NCI-H345 (cell line): ENCODE measurements around the gene AAR2.

Source experiments
- DNase-seq: peaks from one replicate; lab custom pipeline; 2025; lab: John Stamatoyannopoulos, UW

Gene AAR2

DNA sequence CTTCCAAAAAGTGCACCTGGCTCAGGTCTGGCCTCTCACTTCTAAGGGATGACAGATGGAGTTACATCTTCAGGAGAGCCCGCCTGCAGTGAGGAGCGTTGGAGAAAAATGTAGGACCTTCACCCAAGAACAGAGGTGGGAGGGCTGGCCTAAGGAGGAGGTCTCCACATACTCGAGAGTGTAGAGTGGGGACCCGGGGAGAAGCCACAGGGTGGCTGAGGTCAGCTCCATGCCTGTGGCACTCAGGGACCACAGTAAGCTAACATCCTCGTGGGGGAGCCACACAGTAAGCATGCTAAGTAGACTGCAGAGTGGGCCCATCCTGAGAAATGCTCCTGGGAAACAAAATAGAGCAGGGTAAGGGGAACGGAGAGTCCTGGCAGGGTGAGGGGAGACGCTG is 24.0 kb downstream of the AAR2 start:
- no peak for DNase-seq

DNA sequence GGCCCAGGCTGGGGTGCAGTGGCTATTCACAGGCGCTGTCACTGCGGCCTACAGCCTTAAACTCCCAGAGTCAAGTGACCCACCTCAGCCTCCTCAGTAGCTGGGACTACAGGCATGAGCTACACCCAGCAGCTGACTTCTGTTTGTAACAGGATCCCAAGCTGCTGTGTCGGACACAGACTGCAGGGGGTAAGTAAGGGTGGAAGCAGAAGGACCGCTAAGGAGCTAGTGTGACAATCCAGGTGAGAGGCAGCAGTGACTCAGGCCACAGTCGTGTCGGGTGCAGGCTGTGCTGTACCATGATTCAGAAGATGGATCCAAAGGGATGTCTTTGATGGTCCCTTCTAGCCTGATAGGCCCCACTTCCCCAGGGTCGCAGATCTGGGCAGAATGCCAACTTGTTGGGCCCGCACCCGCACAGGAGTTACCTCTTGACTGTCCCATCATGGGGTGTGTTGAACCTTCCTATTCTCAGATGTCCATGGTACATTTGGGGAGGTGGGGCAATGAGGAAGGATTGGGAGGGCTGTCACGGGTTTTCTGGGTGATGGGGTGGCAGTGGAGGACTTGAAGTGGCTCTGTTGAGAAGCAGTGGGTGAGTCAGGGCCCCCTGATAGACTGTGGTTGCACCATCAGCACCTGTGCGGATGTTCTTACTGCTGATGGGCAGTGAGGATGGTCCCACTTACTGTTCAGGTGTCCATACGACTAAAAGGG is 25.3 kb downstream of the AAR2 start:
- no peak for DNase-seq

DNA sequence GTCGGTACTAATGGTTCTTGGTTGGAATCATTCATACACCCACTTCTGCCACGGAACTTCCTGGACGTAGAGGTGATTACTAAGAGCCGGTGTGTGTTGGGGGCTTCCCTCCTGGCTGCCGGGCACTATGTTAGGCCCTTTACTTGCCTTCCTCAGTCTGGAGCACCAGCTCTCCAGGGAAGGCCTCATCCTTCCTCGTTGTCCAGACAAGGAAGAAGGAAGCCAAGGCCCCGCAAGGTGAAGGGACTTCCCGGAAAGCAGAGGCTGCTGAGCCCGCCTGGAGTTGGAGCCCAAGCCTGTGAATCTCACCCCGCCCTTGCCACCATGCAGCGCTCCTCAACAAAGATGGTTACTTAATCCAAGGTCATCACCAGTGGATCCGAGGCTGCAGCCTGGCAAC is 26.2 kb downstream of the AAR2 start:
- DNase-seq: no peak

DNA sequence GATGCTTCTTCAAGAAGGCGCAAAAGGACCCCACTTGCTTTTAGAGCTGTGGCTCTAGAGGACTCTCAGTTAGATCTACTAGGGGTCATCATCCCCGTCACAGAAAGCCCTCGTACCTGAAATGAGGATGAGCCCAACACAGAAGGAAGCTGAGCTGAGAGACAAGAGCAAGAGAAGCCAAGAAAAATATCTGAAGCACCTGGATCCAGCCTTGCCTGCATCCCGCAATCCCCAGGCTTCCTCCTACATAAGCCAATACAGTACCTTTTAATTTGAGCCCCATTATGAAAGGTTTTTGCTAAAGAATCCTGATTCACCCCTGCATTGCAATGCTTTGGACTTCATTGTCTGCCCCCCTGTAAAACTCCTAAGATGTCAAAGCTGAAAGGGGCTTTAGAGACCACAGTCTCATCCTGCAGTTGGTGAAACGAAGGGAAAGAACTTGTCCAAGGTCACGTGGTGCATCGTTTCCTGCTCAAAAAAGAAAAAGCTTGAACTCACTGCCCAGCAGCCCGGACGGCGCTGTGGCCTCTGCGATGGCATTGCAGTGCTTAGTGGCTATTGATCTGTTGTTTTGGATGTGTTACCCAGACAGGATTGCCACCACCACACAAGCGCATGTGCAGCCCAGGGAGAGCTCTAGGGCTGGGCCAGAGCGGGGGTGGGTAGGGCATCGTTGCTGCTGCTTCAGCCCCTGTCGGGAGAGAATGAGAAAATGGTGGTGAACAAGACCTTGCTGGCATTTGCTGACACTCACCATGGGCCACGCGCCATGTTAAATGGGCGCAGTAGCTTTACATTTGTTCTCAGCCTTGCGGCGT is 28.4 kb downstream of the AAR2 start:
- no peak for DNase-seq

DNA sequence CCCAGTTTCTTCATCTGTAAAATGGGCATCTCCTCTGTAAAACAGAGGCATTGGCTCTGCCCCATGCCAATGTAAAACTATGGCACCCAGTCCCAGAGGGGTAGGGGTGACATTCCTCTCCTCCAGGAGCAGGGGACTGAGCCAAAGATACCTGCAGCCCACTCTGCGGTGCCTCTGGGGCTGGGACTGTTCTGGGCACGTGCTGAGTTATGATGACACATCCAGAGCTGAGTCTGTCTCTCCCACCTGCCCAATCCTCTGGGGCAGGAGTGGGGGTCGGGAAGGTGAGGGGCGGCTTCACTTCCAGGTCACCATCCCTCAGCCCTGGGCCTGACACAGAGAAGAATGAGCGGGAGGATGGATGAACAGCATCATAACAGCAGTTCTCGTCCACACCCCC is 29.9 kb downstream of the AAR2 start:
- DNase-seq: no peak

DNA sequence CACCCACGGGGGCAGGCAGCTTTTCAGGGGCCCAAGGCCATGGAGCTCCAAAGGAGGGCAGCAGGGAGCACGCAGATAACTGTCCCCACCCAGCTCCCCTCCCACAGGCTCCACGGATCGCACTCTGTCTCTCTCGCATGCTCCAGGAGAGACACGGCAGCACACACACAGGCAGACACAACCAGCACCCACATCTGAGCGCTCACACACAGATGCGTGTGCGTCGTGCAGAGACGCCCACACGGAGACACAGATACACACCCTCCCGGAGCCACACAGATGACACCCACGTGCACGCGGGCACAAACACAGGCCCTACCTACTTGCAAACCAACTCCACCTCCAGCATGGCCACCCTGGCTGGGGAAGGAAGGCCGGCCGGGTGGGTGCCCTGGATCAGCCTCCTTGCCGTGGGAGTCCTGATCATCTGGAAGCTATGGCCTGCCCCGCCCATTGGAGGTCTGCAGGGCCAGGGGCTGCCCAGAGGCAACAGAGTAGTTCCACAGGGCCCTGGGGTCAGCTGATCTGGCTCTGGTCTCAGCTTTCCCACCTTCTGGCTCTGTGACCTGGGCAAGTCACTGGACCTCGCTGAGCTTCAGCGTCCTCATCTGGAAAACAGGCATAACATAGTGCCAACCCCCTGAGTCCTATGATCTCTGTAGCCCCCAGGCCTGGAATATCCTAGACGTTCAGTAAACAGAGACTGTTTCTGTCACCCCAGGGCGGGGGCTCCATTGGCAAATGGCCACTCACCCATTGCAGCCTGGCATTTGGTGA is 31.5 kb downstream of the AAR2 start:
- no peak for DNase-seq

DNA sequence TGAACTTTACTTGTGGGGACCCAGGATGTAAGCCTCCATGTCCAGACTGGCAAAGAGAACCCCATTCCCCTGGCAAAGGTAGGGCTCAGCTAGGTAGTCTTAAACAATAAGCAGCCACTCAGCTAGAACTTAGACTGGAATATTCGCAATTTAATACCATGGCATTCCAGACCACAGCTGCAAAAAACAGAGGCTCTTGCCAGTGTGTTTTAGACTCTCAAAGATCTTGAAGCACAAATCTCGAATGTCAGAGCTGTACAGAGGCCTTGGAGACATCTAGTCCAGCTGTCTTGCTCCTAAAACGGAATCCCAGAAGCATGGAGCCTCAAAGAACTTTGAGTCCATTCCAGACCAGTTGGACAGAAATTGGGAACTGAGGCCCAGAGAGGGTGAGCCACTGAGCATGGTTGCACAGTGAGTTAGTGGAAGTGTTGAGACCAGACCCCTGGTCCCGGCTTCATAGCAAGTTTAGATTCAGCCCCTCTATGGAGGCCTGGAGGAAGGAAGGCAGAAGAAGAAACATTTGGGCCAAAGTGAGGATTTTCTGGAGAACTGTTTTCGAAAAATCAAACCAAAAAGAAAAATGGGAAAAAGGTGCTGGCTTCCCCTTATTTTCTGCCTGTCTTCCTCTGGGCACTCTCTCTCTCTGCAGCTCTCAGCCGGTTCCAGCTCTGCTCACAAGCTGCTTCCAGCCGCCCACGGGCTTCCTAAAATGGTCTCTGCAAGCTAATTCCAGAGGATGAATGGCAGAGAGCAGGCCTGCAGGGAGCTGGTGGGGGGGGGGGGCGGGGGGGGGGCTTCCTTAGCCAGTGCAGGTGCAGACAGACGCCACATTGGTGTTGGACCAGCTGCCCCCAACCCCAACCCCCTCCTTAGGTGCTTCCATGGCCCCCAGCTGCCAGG is 32.4 kb downstream of the AAR2 start:
- no peak for DNase-seq

DNA sequence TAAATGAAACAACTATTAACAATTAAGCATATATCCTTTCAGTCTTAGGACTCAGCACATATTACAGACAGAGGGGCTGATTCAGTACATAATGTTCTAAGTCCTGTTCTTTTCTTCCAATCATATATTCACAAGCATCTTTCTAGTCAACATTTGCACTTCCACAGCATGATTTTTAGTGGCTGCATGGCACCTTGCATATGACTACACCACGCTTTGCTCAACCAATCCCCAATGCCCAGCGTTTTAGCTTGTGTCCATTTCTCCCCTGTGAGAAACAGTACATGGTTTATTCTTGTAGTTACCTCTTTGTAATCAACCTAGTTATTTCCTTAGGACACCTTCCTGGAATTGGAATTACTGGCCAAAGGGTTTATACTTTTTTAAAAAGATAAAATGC is 33.2 kb downstream of the AAR2 start:
- no peak for DNase-seq

DNA sequence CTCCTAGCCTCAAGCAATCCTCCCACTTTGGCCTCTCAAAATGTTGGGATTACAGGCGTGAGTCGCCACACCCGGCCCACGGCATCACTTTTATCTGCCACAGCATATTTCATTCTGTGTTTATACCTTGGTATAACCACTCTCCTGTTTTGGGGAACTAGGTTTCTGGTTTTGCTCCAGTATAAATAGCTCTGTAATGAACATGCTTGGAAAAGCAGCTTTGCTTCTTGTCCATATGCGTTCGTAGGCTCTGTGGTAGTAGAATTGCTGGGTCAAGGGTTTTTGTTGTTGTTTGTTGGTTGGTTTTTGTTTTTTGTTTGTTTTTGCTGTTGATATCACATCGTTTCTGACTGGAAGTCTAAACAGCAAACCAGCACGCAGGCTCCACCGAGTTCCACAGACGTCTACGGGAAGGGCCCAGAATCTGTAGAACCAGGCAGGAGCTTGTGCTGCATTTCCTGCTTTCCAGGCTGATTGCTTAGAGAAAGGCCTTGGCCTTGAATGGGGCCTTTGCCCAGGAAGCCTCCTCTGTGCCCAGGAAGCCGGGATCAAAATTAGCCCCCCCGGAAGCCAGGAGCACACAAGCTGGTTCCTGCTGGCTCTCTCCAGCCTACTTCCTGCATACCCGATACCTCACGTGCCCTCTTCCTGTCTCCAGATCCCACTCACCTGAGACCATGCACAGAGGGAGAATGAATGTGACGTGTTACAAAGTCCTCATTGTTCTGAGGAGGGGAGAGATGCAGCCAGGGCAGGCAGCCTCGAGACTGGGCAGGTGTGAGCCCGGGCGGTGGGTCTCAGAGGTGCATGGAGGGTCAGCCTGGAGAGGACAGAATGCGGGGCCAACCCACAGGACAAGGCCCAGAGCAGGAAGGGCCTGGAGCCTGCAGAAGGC is 34.7 kb downstream of the AAR2 start:
- DNase-seq: no peak

DNA sequence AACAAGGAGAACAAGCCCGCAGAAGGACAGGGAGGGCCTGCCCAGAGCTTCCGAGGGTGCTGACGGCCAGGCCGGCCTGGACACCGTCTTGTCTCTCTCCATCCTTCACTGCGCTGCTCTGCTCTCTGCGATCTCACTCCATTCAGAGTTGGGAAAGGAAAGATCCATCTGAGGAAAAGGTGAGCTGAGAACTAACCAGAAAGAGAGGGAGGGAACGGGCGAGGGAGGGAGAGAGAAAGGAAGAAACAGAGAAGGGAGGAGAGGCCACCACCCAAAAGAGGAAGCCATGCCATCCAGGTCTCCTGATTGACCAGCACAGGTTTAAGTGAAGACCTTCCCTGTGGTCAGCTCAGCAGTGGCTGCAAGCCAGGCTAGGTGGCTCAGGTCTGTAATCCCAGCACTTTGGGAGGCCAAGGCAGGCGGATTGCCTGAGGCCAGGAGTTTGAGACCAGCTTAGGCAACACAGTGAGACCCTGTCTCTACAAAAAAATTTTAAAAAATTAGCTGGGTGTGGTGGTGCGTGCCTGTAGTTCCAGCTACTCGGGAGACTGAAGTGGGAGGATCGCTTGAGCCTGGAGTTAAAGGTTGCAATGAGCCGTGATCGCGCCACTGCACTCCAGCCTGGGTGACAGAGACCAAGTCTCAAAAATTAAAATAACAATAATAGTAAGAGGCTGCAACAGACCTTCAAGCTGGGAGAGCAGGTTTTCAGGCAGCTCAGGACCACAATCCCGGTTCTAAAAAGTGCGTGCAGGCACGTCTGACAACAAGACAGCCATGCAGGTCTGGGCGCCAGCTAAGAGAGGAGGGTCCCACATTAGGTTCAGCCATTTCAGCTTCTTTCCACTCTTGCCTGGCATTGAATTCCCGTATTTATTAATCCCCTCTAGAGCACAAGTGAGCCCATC is 35.6 kb downstream of the AAR2 start:
- no peak for DNase-seq

DNA sequence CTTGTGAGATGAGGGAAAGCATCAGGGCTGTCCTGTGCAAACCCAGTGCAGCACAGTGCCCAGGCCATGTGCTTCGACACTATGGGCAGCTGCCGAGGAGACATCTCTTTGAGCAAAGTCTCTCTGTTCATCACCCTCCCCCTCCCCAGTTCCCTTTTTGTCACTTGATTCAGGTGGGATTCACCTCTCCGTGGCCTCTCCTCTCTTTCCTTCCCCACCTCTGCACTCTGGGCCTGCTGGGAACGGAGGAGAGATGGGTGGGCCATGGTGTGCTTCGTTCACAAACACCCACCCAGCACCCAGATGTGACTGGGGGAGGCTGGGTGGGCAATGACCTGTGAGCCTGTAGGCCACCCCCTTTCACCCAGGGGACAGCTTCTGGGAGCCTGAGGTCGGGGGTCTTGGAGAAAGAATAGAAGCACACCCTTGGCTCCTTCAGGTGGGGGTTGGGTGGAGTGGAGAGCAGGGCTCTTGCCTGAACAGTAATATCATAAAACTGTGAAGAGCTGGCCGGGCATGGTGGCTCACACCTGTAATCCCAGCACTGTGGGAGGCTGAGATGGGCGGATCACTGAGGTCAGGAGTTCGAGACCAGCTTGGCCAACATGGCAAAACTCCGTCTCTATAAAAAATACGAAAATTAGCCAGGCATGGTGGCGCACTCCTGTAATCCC is 36.4 kb downstream of the AAR2 start:
- DNase-seq: no peak

DNA sequence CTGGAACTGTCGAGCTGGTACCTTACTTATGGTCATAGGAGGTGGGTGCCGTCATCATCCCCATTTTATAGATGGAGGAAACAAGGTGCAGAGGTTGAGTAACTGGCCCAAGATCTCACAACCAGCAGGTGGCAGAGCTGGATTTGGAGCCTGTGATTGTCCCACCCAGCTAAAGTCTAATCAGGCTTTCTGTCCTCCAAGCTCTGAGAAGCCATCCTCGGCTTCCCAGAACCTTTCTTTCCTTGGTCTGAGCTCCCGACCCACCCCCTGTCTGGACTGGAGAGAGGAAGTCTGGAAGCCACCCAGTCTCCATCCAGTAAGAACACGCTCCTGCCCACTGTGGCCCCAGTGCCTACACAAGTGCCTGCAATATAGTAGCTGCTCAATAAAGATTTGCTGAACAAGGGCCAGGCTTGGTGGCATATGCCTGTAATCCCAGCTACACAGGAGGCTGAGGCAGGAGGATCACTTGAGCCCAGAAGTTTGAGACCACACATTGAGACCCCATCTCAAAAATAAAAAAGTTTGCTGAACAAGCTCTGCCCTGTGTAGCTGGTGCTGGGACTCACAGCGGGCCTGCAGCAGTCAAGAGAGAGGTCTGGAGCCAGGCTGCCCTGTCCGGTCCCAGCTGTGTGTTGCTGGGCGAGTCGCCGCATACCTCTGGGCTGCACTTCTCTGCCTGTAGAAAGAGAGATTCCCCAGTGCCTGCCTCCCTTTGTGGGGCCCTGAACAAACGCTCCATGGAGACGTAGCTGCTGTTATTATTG is 37.3 kb downstream of the AAR2 start:
- DNase-seq: no peak

DNA sequence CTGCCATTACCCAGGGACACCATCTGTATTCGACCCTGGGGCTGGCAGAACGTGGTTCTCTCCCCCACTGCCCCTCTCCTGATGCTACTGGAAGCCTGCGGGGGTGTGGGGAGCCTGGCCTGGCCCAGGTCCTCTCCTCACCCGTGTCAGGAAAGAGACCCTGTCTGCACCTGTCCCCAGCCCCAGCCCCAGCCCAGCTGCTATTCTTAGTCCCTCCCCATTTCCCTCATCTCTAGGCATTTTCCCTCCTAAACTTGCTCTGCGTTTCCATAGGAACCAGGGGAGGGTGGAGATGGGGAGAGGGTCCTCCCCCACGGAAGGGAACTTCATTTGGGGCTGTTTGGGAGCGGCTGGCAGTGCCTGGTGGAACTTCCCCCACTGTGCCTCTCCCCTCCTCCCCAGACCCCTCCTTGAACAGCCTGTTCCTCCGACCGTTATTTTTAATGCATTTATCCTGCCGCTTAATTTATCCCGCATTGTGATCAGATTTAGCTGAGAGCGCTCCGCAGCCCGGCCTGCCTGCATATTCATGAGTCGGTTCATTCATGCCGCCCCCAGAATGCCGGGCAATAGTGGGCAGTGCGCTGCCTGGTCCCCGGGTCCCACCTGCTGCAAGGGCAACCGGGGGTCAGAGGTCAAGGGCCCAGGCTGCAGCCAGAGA is 38.0 kb downstream of the AAR2 start:
- DNase-seq: no peak

DNA sequence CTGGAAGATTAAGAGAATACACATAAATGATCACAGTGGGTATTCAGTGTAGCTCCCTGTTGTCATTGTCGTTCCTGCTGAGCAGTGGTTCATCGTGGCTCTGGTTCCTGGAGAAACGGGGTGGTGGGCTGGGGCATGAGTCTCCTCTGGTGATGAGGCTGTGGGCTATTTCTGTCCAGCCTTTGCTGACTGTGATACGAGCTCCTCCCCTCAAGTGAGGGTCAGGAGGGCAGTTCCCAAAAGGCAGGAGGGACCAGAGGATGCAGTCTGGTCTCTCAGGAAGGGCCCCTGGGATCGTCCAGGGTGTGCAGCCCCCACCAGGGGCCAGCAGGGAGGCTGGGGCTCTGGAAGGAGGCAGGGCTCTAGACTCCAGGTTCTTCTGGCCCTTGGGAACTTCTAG is 38.7 kb downstream of the AAR2 start:
- no peak for DNase-seq

DNA sequence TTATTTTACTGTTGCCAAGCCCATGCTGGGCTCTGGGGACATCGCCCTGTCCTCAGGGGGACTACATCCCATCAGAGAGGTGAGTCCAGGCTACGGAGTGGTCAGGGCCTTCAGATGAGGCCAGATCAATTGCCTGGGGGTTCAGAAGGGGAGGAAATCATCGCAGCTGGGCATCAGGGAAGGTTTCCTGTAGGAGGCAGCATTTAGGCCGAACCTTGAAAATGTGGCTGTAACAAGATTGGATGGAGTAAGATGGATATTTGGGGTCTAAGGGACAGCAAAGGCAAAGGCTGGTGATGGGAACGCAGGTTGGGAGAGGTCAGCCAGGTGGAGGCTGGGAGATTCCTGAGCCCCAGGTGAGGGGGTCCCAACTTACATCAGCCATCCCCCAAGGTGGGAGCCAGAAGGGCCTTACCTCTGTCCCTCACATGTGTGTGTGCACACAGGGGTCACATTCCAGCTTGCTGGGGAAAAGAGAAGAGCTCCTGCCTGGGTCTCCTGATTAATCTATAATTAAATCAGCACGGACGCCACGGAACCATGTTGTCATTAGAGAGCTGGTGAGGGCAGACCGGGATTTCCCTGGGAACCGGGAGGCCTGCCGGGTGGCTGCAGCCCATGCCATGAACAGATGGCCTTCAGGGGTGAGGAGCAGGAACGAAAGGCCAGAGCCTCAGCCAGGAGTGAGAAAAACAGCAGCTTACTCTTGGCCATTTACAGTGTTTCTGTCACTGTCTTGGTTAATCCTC is 39.3 kb downstream of the AAR2 start:
- DNase-seq: no peak

DNA sequence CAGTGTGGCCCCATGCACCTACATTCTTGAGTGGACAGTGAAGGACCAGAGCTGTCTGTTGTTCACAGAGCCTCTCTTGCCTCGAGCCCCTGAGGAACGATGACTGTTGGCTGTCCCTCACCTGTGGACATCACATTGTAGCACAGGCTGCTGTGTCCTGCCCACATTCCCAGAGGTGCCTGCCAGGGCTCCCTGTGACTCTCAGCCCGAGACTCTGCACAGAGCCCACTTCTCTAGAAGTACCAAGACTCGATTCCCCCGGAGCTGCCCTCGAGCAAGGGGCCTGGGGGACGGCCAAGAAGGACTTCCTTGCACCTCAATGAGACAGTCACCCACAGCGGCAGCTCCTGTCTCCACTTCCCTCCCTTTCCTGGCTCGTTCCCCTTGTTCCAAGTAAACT is 41.3 kb downstream of the AAR2 start:
- no peak for DNase-seq

DNA sequence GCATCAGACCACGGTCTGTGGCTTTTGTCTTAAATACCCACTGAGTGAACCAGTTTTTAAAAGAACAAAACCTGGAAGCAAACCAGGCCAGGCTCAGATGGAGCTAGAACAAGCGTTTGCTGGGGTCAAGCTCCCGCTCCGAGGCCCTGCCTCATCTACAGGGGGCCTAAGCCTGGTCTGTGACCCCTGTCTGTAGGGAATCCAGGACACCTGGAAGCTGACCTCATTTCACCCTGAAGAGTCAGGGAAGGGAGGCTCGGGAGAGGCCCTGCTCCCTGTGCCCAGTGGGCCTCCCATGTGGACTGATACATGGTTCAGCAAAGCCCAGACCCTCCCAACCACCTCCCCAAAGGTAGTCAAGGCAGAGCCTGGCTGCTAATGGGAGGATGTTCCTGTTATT is 43.1 kb downstream of the AAR2 start:
- no peak for DNase-seq
